Hepatocyte (in vitro differentiated cells): ENCODE results near the gene MYBPC3.

Source experiments
- EZH2 ChIP-seq: fragments of 200-600 bp; sonication (generic); IDR thresholded peaks from 2 replicates; pipeline ENCODE4 v1.6.1; 2016; ENCODE audit warnings: antibody characterized with exemption, mild to moderate bottlenecking, borderline replicate concordance
- EZH2phosphoT487 ChIP-seq: fragments of 200-600 bp; sonication (generic); IDR thresholded peaks from one replicate; pipeline ENCODE4 v1.6.1; 2018; ENCODE audit warnings: antibody characterized with exemption, mild to moderate bottlenecking, low read depth, moderate library complexity; ENCODE audit not compliant: unreplicated experiment, severe bottlenecking
- TF ChIP-seq, protein P1 (sequence below): fragments of 200-600 bp; sonication (generic); IDR thresholded peaks from 2 replicates; pipeline ENCODE4 v1.5.1; 2016; ENCODE audit warnings: antibody characterized with exemption, mild to moderate bottlenecking; ENCODE audit not compliant: poor library complexity

DNA sequence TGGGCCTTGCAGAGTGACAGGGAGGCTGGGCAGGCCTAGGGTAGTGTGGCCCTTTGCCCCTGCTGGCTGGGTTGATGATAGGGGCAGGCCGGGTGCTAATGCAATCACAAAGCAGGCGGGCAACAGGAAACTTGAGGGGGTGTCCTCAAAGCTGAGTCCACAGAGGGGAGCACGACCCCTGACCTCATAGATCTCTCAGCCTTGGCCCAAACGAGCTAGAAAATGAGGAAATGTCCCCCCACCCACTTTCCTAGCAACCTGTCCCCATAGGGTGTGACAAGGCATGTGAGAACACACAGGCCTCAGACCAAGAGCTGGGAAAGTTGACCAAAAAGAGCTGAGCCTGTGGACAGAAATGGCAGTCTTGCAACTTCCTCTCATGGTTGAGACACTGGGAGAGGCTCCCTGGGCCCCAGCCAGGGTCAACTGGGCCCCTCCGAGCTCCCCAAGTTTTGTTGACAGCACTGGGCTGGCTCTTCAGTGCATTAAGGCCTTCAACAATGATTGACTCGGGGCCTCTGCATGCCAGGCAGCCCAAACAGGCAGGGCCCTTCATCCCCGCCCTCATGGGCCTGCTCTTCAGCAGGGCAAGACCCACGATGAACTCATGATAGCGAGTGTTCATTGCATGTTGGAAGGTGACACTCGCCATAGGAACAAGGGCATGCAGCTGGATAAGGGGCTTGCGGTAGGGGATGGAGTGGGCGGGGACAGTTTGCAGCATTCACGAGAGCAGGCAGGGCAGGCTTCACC, 35.6 kb upstream of the MYBPC3 start:
- TF ChIP-seq, protein P1, sequence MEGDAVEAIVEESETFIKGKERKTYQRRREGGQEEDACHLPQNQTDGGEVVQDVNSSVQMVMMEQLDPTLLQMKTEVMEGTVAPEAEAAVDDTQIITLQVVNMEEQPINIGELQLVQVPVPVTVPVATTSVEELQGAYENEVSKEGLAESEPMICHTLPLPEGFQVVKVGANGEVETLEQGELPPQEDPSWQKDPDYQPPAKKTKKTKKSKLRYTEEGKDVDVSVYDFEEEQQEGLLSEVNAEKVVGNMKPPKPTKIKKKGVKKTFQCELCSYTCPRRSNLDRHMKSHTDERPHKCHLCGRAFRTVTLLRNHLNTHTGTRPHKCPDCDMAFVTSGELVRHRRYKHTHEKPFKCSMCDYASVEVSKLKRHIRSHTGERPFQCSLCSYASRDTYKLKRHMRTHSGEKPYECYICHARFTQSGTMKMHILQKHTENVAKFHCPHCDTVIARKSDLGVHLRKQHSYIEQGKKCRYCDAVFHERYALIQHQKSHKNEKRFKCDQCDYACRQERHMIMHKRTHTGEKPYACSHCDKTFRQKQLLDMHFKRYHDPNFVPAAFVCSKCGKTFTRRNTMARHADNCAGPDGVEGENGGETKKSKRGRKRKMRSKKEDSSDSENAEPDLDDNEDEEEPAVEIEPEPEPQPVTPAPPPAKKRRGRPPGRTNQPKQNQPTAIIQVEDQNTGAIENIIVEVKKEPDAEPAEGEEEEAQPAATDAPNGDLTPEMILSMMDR, result no peak
- TF ChIP-seq EZH2phosphoT487, result no peak
- no peak for TF ChIP-seq EZH2
